Vagina (tissue), 2 donors: ENCODE results near the gene KLHL3. TPM values are rescaled to one million over a fixed set of nuclear protein-coding genes. Genes with fewer than 3 reads are reported as not detected.

Experiments
- DNase-seq, 2 donors: peaks; one replicate each; pipeline ENCODE4 v3.0.0-alpha.2; 2017; ENCODE audit errors: extremely low spot score in 2 of 2
- H3K27ac ChIP-seq: fragments of 200-600 bp; sonication (generic); one replicate; pipeline ENCODE4 v1.5.1; 2019
- H3K27me3 ChIP-seq: fragments of 200-600 bp; sonication (generic); one replicate; pipeline ENCODE4 v1.5.1; 2019
- H3K36me3 ChIP-seq, 2 donors: fragments of 200-600 bp; sonication (generic); one replicate each; pipeline ENCODE4 v1.5.1; 2017 to 2019
- H3K4me1 ChIP-seq: fragments of 200-600 bp; sonication (generic); one replicate; pipeline ENCODE4 v1.5.1; 2019
- H3K4me3 ChIP-seq, 2 donors: fragments of 200-600 bp; sonication (generic); 1 replicate in 1 of 2; 2 replicates in 1 of 2; pipeline ENCODE4 v1.5.1; 2016 to 2019
- H3K9me3 ChIP-seq: fragments of 200-600 bp; sonication (generic); one replicate; pipeline ENCODE4 v1.5.1; 2019
- POLR2A ChIP-seq, 2 donors: fragments of 450-650 bp; IDR thresholded peaks; one replicate each; pipeline ENCODE4 v1.6.1; 2017; ENCODE audit warnings: antibody characterized with exemption in 2 of 2, mild to moderate bottlenecking in 2 of 2, moderate library complexity in 2 of 2
- POLR2AphosphoS5 ChIP-seq, 2 donors: sonication (generic); formaldehyde crosslinking; IDR thresholded peaks; one replicate each; pipeline ENCODE4 v1.9.0; 2017; ENCODE audit warnings: antibody characterized with exemption in 2 of 2, mild to moderate bottlenecking in 2 of 2, low read depth in 1 of 2; ENCODE audit not compliant: insufficient read depth in 1 of 2
- intact Hi-C: fragments of 100-400 bp; cut with DNase I; formaldehyde crosslinking; loops from one replicate; pipeline ENCODE4 v1.15.1; 2023
- total RNA-seq: library from RNA; depleted of rRNA; stranded (reverse); fragments of >200 nt; gene quantifications from one replicate; pipeline ENCODE4 v1.2.3, GENCODE V29; 2016
- TF ChIP-seq, protein P1 (sequence below), 3 experiments: fragments of 450-650 bp in 2 of 3; fragments of 200-600 bp in 1 of 3; sonication (generic) in 1 of 3; IDR thresholded peaks; one replicate each; pipeline ENCODE4 v1.5.1; 2017 to 2019; ENCODE audit warnings: antibody characterized with exemption in 3 of 3, mild to moderate bottlenecking in 2 of 3, moderate library complexity in 2 of 3

The KLHL3 gene
- total RNA-seq, 1 donor from 2014 or later = 7.4 TPM

DNA sequence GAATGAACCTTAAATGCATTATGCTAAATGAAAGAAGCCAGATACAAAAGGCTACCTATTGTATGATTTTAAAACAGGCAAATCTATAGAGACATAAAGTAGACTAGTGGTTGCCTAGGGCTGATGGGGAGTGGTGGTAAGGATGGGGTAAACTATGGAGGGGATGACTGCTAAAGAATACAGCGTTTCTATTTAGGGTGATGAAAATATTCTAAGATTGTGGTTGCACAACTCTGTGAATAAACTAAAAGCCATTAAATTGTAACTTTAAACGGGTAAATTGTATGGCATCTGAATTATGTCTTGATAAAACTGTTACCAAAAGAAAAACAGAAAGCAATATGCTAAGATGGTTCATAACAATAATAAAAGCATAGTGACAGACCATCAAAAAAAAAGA, 21.4 kb downstream of the KLHL3 start:
- Histone ChIP-seq H3K4me1 (no peaks in the 10 kb centered on the region), H3K9me3 (no peaks in the 10 kb centered on the region), H3K36me3 (no peaks in the 10 kb centered on the region), H3K27ac (no peak overlapping the region), H3K27me3 (no peaks in the 10 kb centered on the region), H3K4me3 (no peak overlapping the region)
- no peak for TF ChIP-seq POLR2AphosphoS5 (IDR thresholded peaks at IDR 0.05; ENCODE audit: insufficient read depth in 1 of 2, low read depth in 1 of 2)
- no peak for TF ChIP-seq POLR2A (IDR thresholded peaks at IDR 0.05)
- TF ChIP-seq, protein P1, sequence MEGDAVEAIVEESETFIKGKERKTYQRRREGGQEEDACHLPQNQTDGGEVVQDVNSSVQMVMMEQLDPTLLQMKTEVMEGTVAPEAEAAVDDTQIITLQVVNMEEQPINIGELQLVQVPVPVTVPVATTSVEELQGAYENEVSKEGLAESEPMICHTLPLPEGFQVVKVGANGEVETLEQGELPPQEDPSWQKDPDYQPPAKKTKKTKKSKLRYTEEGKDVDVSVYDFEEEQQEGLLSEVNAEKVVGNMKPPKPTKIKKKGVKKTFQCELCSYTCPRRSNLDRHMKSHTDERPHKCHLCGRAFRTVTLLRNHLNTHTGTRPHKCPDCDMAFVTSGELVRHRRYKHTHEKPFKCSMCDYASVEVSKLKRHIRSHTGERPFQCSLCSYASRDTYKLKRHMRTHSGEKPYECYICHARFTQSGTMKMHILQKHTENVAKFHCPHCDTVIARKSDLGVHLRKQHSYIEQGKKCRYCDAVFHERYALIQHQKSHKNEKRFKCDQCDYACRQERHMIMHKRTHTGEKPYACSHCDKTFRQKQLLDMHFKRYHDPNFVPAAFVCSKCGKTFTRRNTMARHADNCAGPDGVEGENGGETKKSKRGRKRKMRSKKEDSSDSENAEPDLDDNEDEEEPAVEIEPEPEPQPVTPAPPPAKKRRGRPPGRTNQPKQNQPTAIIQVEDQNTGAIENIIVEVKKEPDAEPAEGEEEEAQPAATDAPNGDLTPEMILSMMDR (IDR thresholded peaks at IDR 0.05) = no peak
- DNase-seq = no peak
- intact Hi-C loops = no loop called here

DNA sequence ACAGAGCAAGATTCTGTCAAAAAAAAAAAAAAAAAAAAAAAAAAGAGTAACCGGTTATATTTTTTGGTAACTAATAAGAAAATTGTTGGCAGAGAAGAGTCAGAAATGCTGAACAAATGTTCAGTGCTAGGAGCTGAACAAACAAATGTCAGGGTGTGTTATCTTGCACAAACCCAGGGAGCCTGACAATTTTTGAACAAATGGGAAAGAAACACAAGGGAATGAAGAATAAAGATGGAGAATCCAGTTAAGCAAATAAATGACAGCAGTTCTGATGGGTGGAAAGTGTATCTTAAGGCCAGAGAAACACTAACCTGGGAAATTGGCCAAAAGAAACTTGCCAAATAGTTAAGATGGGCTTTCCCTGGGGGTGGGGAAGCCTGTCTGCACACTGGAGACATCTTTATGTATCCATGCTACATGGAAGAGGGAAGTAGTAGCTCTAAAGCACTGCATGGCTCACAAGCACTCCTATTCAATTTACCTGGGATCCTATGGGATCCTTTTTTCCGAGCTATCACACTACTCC, 23.7 kb downstream of the KLHL3 start:
- intact Hi-C loops = no loop called here
- DNase-seq = no peak
- H3K36me3 ChIP-seq = no peaks in the 10 kb centered on the region
- no peak overlapping the region for H3K27ac ChIP-seq
- no peaks in the 10 kb centered on the region for H3K9me3 ChIP-seq
- no peak for TF ChIP-seq POLR2AphosphoS5 (IDR thresholded peaks at IDR 0.05; ENCODE audit: insufficient read depth in 1 of 2, low read depth in 1 of 2)
- TF ChIP-seq, protein P1 (IDR thresholded peaks at IDR 0.05) = no peak
- no peak for TF ChIP-seq POLR2A (IDR thresholded peaks at IDR 0.05)
- H3K27me3 ChIP-seq = no peaks in the 10 kb centered on the region
- H3K4me1 ChIP-seq = no peaks in the 10 kb centered on the region
- no peak overlapping the region for H3K4me3 ChIP-seq

DNA sequence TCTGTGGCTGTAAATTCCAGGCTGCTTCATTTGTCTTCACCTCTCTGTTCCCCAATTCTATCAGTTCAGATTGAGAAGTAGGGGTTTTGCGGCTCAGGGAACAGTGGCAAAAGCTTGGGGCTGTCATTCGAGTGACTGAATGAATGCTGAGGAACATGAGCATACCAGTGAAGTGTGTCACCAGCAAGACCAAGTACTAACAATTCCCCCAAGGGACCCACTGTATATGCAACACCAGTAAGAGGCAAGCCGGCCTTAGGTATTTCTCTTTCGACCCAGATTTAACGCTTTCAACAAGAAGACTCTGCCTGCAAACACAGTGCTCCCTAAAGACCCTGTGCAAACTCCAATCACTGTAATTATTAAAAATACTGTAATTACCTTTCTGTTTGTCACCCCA, 25.8 kb downstream of the KLHL3 start:
- no peaks in the 10 kb centered on the region for H3K9me3 ChIP-seq
- TF ChIP-seq POLR2A (IDR thresholded peaks at IDR 0.05) (no peak), POLR2AphosphoS5 (IDR thresholded peaks at IDR 0.05; ENCODE audit: insufficient read depth in 1 of 2, low read depth in 1 of 2) (no peak)
- TF ChIP-seq, protein P1 (IDR thresholded peaks at IDR 0.05) = no peak
- no peaks in the 10 kb centered on the region for H3K36me3 ChIP-seq
- no peak overlapping the region for H3K4me3 ChIP-seq
- H3K4me1 ChIP-seq = no peaks in the 10 kb centered on the region
- intact Hi-C loops = no loop called here
- peak in 1 of 2 donors; percentile 56 for DNase-seq
- H3K27ac ChIP-seq = no peak overlapping the region
- no peaks in the 10 kb centered on the region for H3K27me3 ChIP-seq

DNA sequence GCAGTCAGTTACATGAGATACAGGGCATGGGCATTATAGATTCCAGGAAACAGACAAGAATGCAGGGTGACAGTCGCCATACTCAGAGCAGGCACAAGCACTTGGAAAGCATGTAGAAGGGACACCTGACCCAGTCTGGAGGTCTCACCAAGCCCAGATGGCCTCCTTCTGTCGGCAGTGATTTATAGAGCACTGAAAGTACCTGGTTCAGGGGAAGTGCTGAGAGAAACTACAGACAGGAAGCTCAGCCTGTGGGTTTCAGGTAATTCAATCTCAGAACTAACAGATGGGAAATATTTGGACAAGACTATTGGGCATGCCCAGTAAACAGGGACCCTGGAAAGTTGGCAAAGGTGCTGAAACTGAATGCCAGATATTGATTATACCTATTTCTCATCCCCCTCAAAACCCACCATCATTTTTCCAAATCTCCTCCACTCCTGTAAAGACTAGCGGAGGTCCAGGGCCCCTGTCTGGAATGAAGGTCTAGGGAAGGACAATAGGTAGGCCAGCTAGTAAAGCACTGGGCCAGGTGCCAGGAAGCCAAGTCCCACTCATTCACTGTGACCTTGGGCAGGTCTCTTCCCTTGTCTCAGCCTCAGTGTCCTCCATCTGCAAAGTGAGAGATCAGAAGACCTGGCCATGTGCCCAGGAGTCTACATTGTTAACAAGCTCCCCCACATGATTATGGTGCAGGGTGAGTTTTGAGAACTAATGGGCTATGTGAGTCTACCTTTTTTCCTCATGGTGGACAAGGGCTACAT, 26.9 kb downstream of the KLHL3 start:
- Histone ChIP-seq H3K9me3 (no peaks in the 10 kb centered on the region), H3K36me3 (no peaks in the 10 kb centered on the region), H3K4me3 (no peak overlapping the region), H3K27me3 (no peaks in the 10 kb centered on the region), H3K27ac (no peak overlapping the region), H3K4me1 (no peaks in the 10 kb centered on the region)
- TF ChIP-seq POLR2A (IDR thresholded peaks at IDR 0.05) = no peak
- no peak for TF ChIP-seq POLR2AphosphoS5 (IDR thresholded peaks at IDR 0.05; ENCODE audit: insufficient read depth in 1 of 2, low read depth in 1 of 2)
- TF ChIP-seq, protein P1 (IDR thresholded peaks at IDR 0.05) = no peak
- DNase-seq = peak in 1 of 2 donors; percentile 74
- intact Hi-C loops = no loop called here

DNA sequence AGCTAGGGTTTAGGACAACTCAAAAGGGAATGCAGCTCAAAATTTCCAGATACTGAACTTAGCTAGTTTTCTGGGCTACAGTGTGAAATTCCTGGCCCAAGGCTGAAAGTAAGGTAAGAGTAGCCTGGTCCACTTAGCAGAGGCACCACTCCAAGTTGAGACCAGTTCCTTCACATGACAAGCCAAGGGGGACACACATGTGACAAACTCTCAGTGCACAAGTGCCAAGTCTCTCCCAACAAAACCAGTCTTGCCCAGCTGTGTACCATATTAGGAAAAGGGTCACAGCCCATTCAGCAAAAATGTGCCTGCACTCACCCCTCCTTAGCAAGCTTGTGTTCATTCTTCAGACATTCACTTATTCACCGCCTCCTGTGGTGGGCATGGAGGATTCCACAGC, 27.8 kb downstream of the KLHL3 start:
- H3K9me3 ChIP-seq = no peaks in the 10 kb centered on the region
- no peaks in the 10 kb centered on the region for H3K4me1 ChIP-seq
- H3K36me3 ChIP-seq = no peaks in the 10 kb centered on the region
- H3K4me3 ChIP-seq = no peak overlapping the region
- intact Hi-C loops = no loop called here
- no peaks in the 10 kb centered on the region for H3K27me3 ChIP-seq
- DNase-seq = peak in 1 of 2 donors; percentile 42
- no peak overlapping the region for H3K27ac ChIP-seq
- TF ChIP-seq, protein P1 (IDR thresholded peaks at IDR 0.05) = no peak
- TF ChIP-seq POLR2AphosphoS5 (IDR thresholded peaks at IDR 0.05; ENCODE audit: insufficient read depth in 1 of 2, low read depth in 1 of 2) = no peak
- TF ChIP-seq POLR2A (IDR thresholded peaks at IDR 0.05) = no peak
